Activated naive CD4-positive, alpha-beta T cell treated with Interleukin-2 at 50 U/mL for 16 hours (primary cell): Measurements from ENCODE around the gene FZD7.
A peak's percentile ranks its signal among the peaks of the same experiment; 100 is the strongest.

Source experiments
- DNase-seq: peaks from one replicate; pipeline ENCODE4 v3.0.0-alpha.2; 2020

Gene FZD7

GRCh38 chr2:202014759-202015211 lies 18.9 kb upstream of the FZD7 start:
- no peak for DNase-seq

GRCh38 chr2:202015471-202015870 lies 18.2 kb upstream of the FZD7 start:
- no peak for DNase-seq

GRCh38 chr2:202016579-202017227 lies 17.0 kb upstream of the FZD7 start:
- no peak for DNase-seq

GRCh38 chr2:202017940-202018339 lies 15.7 kb upstream of the FZD7 start:
- no peak for DNase-seq

GRCh38 chr2:202018950-202019349 lies 14.7 kb upstream of the FZD7 start:
- no peak for DNase-seq

- no peak for DNase-seq
Measured at GRCh38 chr2:202019689-202020450, 13.8 kb upstream of the FZD7 start.

- DNase-seq, result no peak
Measured at GRCh38 chr2:202022755-202023154, 10.9 kb upstream of the FZD7 start.

GRCh38 chr2:202023198-202023903 lies 10.3 kb upstream of the FZD7 start:
- no peak for DNase-seq

GRCh38 chr2:202023904-202024266 lies 9.8 kb upstream of the FZD7 start:
- no peak for DNase-seq

- no peak for DNase-seq
Measured at GRCh38 chr2:202024871-202025270, 8.8 kb upstream of the FZD7 start.

GRCh38 chr2:202025816-202026215 lies 7.8 kb upstream of the FZD7 start:
- DNase-seq, result no peak

- DNase-seq, result no peak
Measured at GRCh38 chr2:202026507-202026906, 7.1 kb upstream of the FZD7 start.

- DNase-seq, result no peak
Measured at GRCh38 chr2:202030691-202031090, 3.0 kb upstream of the FZD7 start.

- no peak for DNase-seq
Measured at GRCh38 chr2:202031246-202031951, 2.3 kb upstream of the FZD7 start.

GRCh38 chr2:202032846-202033316 lies 774 bp upstream of the FZD7 start:
- DNase-seq, result peak; percentile 38

GRCh38 chr2:202034249-202035088 lies 814 bp downstream of the FZD7 start:
- peak; percentile 32 for DNase-seq

GRCh38 chr2:202035089-202035940 lies 1.7 kb downstream of the FZD7 start:
- DNase-seq, result peak; percentile 26

- no peak for DNase-seq
Measured at GRCh38 chr2:202035941-202036372, 2.3 kb downstream of the FZD7 start.

- DNase-seq, result no peak
Measured at GRCh38 chr2:202036601-202037037, 3.0 kb downstream of the FZD7 start.

GRCh38 chr2:202037086-202037485 lies 3.4 kb downstream of the FZD7 start:
- no peak for DNase-seq
